ENCODE measurements around the gene TMED7.

Gene TMED7

DNA sequence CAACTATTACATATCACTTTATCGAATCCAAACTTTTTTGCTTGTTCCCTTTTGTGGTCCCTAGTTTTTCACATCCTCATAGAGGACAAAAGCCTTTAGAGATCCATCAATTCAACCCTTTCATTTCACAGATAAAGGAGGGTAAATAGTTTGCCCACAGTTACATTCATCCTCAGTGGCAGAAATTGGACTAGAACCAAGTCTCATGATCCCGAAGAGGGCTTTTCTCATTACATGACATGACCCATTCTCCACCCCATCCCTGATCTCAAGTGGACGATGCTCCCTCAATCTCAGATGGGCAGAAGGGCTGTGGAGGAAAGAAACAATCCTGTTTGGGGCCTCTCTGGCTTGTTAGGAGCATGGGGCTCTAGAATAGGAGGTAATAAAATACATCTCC, 46.6 kb downstream of the TMED7 start:
- no peak for FAIRE-seq

DNA sequence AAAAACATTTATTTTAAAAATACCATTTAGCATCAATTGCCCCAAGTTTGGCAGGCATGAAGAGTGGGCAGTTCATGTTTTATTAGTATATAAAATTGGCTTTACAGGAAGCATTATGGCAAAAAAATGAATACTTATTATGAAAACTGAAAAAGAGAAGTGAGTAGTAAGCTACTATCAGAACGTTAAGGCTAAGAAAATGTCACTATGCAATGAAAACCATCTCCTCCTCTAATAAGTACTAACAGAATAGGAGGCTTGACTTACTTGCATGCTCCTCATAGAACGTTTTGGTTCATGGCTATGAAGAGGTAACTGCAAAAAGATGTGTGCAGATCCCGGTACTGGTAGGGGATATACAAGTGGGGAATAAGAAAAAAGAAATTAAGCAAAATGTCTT, 47.2 kb downstream of the TMED7 start:
- FAIRE-seq: no peak

DNA sequence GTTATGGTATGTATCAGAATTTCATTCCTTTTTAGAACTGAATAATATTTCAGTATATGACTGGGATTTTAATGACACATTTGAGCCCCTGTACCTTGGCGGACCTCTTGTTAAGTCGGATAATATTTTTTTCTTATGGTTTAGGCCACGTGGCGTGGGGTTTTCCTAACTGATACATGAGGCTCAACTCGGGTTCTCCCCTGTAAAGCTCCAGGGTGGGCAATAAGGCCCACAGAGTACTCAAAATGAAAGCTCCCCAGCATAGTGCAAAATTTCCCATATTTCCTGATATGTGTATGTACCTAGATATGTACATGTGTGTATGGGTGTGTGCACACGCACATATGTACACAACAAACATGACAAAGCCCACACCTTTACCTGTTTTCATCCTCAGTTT, 48.1 kb downstream of the TMED7 start:
- FAIRE-seq: no peak

DNA sequence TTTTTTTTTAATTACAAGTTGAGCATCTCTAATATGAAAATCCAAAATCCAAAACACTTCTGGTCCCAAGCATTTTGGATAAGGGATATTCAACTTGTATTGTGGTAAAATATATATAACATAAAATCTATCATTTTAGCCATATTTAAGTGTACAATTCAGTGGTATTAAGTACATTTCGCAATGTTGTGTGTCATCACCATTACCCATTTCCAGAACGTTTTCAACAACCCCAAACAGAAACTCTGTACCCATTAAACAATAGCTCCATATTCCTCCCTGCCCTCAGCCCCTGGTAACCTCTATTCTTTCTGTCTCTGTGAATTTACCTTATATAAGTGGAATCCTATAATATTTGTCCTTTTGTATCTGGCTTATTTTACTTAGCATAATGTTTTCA, 48.5 kb downstream of the TMED7 start:
- no peak for FAIRE-seq

DNA sequence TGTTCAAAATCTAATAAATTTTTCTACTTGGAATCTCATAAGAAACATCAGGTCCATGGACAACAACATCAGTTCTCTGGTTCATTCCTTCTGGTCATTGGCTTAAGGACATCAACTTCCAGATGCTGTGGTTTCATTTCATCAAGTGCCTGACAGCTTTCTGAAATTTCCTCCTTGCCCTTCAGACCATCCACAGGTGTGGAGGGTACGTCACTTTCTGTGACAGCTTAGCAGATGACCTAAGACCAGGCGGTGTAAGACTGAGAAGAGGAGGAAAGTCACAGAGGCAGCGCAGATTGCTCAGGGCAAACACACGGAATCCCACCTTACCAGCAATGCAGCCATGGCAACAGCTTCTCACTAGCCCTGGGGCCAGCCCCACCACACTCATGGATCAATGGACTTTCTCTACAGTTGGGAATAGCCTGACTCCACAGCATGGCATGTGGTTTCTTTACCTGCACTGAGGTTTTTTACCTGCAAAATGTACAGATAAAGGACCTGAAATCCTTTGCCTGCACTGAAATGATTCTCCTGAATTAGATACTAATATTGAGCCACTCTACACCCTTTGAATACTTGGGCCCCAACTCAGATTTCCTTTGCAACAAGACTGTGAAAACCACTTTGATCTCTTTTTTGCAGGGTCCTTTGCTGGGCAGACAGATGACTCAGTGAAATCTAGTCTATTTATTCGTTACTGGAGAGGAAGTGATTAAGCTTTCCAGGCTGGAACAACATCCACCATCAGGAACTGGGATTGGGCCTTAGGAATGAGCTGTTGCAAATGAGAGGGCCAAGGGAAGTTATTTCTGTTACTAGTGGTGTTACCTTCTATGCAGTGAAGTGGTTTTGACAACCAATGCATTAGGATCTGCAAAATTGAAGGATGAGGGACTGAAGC, 50.4 kb downstream of the TMED7 start:
- no peak for FAIRE-seq

DNA sequence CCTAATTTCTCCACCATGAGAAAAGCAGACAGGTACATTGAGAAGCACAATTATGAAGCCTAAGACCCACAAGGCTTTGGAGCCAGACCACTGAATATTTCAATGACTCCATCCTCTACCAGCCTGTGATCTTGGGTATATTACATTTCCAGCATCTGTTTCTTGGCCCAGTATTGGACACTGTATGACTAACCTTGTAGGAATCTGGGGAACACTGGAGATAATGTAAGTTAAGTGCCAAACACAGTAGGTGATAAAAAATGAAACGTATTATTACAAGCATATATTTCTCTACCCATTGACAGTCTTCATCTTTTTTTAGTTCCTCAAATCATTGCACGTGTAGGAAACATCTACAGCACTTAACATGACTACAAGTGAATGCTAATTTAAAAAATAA, 52.7 kb downstream of the TMED7 start:
- no peak for FAIRE-seq

DNA sequence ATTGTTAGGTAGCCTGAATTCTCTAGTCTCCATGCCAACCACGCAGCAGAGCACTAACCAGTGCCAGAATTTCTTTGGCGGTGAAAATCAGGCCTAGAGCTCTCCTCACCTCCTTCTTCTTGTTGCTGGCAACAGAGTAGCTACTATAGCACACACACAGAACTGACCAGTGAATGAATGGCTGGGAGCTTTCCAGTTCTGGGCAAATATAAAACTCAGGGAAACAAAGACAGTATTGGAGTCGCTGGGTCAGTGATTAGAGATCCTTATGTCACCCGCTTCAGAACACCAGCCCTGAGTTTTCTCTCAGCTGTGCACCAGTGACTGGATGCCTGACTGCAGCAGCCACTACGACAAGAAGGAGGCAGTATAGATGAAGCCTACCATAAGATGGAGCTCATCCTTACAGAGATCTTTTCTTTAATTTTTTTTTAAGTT, 54.4 kb downstream of the TMED7 start:
- FAIRE-seq: no peak

DNA sequence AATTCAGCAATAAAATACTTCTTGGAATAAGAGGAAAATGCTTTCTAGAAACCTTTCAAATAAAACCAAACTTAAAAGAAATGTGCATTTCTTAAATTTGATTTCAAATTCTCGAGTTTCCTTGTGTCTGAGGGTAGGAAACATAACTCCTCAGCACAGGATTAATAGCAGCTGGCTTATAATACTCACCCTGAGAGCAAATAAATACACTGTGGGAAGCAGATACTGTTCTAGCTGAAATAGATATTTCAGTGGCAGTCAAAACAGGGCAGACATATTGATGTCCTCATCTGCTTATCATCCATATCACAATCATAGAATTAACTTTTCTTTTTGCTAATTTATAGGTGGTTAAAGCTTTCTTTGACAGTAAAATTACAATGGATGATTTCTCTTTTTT, 57.2 kb downstream of the TMED7 start:
- no peak for FAIRE-seq

DNA sequence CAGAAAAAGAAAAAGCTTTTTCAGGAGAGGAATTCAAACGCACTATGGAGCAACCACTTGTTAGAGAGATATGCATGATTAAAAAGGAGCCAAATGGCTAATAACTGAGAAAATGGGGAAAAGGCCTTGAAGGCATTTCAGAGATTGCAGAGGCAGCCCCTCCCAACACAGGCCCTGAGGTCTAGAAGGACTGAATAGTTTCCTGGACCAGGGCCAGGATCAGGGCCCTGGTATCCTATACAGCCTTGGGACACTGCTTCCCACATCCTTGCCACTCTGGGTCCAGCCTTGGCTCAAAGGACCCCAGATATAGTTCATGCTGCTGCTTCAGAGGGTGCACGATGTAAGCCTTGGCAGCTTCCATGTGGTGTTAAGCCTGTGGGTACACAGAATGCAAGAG, 60.6 kb downstream of the TMED7 start:
- no peak for FAIRE-seq
